ENCODE measurements around the gene PLA2G2F.

GRCh38 chr1:20138346-20138745 lies 777 bp upstream of the PLA2G2F start:
- no peak for TF ChIP-seq POLR2A (IDR thresholded peaks at IDR 0.05)
- TF ChIP-seq, protein P1, sequence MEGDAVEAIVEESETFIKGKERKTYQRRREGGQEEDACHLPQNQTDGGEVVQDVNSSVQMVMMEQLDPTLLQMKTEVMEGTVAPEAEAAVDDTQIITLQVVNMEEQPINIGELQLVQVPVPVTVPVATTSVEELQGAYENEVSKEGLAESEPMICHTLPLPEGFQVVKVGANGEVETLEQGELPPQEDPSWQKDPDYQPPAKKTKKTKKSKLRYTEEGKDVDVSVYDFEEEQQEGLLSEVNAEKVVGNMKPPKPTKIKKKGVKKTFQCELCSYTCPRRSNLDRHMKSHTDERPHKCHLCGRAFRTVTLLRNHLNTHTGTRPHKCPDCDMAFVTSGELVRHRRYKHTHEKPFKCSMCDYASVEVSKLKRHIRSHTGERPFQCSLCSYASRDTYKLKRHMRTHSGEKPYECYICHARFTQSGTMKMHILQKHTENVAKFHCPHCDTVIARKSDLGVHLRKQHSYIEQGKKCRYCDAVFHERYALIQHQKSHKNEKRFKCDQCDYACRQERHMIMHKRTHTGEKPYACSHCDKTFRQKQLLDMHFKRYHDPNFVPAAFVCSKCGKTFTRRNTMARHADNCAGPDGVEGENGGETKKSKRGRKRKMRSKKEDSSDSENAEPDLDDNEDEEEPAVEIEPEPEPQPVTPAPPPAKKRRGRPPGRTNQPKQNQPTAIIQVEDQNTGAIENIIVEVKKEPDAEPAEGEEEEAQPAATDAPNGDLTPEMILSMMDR (IDR thresholded peaks at IDR 0.05), result no peak

Measured in right lobe of liver (tissue), 4 donors.